GM15510 (cell line): ENCODE results near the gene FBXO24.

Experiments
- POLR2A ChIP-seq: IDR thresholded peaks from 3 replicates; pipeline ENCODE4 v1.6.1; 2011; ENCODE audit warnings: borderline replicate concordance; ENCODE audit not compliant: insufficient read length; ENCODE audit errors: extremely low read depth

The FBXO24 gene

GRCh38 chr7:100613412-100614175 is 27.5 kb downstream of the FBXO24 start:
- no peak for TF ChIP-seq POLR2A

- no peak for TF ChIP-seq POLR2A
These were observed 28.3 kb downstream of the FBXO24 start for GRCh38 chr7:100614308-100614861.

GRCh38 chr7:100620239-100620638 is 34.1 kb downstream of the FBXO24 start:
- no peak for TF ChIP-seq POLR2A

- TF ChIP-seq POLR2A: no peak
These were observed 34.7 kb downstream of the FBXO24 start for GRCh38 chr7:100620804-100621203.

- TF ChIP-seq POLR2A: no peak
These were observed 35.4 kb downstream of the FBXO24 start for GRCh38 chr7:100621554-100621953.

GRCh38 chr7:100623951-100624824 is 38.1 kb downstream of the FBXO24 start:
- TF ChIP-seq POLR2A: no peak

GRCh38 chr7:100626055-100626454 is 39.9 kb downstream of the FBXO24 start:
- TF ChIP-seq POLR2A: no peak

GRCh38 chr7:100626530-100627237 is 40.6 kb downstream of the FBXO24 start:
- TF ChIP-seq POLR2A: peak; percentile 59

GRCh38 chr7:100627238-100627549 is 41.1 kb downstream of the FBXO24 start:
- TF ChIP-seq POLR2A: no peak

DNA sequence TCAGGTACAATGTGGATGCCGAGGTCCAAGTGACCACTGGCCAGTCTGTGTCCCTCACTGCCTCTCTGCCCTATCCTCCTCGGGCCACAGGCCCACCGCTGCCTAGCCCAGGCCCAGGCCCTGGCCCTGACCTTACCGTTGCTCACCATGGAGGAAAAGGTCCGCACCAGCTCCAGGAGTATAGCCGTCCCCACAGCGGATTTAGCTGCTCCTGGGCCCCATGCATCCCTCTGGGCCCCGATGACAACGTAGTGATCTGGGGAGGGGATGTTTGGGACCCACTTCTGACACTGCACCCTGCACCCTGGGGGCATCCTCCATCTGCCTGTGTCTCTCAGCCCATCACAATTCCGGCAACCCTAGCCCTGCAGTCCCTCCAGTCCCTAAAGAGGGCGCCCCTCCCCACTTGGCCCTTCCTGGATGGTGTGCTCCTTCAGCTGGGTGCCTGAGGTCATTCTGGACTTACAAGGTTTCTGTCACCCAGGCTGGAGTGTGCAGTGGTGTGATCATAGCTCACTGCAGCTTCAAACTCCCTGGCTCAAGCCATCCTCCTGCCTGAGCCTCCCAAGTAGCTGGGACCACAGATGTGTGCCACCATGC is 43.1 kb downstream of the FBXO24 start:
- no peak for TF ChIP-seq POLR2A

- no peak for TF ChIP-seq POLR2A
These were observed 43.9 kb downstream of the FBXO24 start for GRCh38 chr7:100630066-100630465.

- TF ChIP-seq POLR2A: peak; percentile 46
These were observed 47.0 kb downstream of the FBXO24 start for GRCh38 chr7:100632951-100633717.

GRCh38 chr7:100639995-100640516 is 53.9 kb downstream of the FBXO24 start:
- no peak for TF ChIP-seq POLR2A
